HG03280 (cell line): ENCODE results near the gene VPS29.
A peak's percentile ranks its signal among the peaks of the same experiment; 100 is the strongest.
"Not testable (repeated sequence)": the region's sequence is repeated elsewhere in the genome, so short reads cannot be mapped to it uniquely, and the experiment has no call there.

Experiments
- ATAC-seq: cut with Tn5 transposase; IDR thresholded peaks from one replicate; pipeline ENCODE4 v1.9.1; 2021; ENCODE audit warnings: mild to moderate bottlenecking, moderate library complexity; ENCODE audit not compliant: unreplicated experiment

Gene VPS29

DNA sequence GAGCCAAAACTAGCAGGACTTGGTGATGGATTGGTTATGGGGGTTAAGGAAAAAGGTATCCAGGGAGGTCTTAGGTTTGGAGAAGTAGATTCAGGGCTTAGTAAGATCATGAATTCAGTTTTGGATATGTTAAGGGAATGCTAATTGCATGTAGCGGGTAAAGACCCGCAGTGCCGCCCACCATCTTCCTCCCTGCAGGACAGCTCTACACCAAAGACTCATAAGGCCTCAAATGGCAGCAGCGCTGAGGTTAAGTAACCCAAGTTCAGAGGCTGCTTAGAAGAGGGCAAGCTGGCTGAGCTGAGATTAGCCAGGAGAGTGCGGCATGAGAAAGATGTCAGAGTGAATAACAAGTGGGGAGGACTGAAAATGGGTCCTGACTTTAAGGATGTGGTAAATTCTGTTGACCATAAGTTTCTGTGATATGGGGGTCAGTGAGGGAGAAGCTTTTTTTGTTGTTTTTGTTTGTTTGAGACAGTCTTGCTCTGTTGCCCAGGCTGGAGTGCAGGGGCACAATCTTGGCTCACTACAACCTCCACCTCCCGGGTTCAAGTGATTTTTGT, 26.4 kb upstream of the VPS29 start:
- no peak for ATAC-seq

DNA sequence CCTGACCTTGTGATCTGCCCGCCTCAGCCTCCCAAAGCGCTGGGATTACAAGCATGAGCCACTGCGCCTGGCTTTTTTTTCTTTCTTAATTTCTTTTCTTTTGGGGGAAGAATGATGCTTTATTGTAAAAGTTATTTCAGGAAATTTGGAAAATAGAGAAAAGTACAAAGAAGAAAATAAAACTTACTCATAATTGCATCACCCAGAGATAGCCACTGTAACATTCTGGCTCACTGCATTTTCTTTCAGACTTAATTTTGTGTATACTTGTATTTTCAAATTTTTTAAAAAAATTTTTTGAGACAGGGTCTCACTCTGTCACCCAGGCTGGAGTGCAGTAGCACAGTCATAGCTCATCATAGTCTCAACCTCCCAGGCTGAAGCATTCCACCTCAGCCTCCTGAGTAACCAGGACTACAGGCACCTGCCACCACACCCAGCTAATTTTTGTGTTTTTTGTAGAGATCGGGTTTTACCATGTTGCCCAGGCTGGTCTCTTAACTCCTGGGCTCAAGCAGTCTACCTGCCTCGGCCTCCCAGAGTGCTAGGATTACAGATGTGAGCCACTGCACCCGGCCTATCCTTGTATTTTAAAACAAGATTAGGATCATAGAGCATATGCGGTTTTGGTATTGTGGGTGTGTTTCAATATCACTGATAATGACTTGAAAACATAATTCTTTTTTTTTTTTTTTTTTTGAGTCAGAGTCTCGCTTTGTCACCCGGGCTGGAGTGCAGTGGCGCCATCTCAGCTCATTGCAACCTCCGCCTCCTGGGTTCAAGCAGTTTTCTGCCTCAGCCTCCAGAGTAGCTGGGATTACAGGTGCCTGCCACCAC, 19.2 kb upstream of the VPS29 start:
- not testable (repeated sequence) for ATAC-seq

DNA sequence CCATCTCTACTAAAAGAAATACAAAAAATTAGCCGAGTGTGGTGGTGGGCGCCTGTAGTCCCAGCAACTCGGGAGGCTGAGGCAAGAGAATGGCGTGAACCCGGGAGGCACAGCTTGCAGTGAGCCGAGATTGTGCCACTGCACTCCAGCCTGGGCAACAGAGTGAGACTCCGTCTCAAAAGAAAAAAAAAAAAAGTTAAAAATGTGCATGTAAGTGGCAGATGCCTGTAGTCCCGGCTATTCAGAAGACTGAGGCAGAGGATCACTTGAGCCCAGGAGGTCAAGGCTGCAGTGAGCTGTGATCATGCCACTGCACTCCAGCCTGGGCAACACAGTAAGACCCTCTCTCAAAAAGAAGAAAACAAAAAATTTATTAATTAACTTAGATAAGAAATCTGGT, 16.1 kb upstream of the VPS29 start:
- not testable (repeated sequence) for ATAC-seq

DNA sequence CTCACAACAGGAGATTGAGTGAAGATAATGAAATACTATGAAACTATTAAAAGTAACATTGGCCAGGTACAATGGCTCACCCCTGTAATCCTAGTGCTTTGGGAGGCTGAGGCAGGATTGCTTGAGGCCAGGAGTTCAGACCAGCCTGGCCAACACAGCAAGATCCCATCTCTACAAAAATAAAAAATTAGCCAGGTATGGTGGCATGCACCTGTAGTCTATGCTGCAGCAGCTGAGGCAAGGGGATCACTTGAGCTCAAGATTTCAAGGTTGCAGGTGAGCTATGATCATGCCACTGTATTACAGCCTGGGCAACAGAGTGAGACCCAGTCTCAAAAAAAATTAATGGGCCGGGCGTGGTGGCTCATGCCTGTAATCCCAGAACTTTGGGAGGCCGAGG, 15.1 kb upstream of the VPS29 start:
- no peak for ATAC-seq

DNA sequence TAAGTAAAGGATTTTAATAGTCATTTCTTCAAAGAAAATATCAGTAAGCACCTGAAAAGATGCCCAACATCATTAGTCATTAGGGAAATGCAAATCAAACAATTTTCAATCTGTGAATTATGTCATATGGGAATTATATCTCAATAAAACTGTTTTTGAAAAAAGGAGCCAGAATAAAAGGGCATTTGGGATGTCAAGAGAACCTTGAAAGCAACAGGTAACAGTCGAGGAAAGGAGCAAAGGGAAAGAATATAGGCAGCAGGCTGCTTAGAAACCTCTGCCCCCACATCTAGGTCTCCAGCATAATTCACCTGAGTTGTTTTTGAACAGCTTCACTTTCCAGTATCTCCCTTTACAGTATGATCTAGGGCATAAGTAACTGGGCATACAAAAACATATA, 12.5 kb upstream of the VPS29 start:
- no peak for ATAC-seq

DNA sequence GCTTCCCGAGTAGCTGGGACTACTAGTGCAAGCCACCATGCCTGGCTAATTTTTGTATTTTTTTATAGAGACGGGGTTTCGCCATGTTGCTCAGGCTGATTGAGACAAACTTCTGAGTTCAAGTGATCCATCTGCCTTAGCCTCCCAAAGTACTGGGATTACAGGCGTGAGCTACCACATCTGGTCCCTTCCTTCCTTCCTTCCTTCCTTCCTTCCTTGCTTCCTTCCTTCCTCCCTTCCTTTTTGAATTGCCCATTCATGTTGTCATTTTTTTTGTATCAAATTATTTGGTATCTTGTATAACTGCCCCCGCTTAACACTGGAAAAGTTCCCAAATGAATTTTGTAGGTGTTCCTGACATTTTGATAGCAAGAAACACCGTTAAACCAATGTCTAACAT, 11.9 kb upstream of the VPS29 start:
- ATAC-seq, result no peak

DNA sequence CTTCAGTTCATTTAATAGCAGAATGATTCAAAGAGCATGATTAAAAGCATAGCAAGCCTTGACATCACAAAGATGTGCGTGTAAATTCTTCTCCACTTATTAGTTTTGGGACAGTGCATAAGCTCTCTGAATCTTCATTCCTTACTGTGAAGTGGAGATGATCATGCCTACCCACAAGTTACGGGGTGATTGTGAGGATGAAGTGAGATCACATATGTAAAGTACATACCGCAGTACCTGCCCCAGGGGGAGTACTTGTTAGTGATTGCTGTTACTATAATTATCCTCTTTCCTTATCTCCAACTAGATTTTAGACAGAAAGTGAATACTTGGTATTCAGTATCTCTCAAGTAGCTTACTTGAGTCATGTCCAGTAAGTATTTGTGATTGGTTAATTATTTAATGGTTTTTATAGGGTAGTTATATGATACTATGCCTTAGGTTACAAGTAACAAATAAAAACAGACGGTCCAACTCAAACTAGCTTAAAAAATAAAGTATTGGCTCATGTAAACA, 6.2 kb upstream of the VPS29 start:
- ATAC-seq, result no peak

DNA sequence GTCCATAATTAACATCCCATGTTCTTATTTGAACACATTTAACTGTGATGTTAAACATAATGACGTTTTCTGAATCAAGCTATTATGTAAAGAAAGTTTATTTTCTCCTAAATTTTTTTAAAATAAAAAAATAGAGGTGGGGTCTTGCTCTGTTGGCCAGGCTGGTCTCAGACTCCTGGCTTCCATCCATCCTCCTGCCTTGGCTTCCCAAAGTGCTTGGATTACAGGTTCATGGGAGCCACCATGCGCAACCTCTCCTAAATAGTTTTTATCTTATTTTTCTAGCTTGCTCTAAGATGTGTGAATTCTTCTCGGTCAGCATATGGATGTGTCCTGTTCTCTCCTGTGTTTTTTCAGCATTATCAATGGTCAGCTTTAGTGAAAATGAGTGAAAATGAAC, 3.4 kb upstream of the VPS29 start:
- ATAC-seq, result no peak

DNA sequence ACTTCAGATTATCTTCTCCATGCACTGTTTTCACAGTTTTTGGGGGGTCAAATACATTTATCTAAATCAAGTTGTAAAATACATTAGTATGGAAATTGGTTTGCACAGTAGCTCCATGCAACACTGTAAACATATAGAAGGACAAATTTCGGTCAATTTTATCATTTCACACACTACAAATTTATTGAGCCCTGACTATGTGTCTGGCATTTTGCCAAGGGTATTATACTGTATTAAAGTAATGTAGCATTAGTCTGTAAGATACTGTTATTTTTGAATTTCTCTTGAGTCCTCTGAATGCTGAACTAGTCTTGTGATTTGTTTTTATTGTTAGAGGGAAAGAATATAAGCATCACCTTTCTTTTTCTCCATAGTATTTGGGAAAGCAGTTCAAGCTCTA, 1.5 kb upstream of the VPS29 start:
- no peak for ATAC-seq

DNA sequence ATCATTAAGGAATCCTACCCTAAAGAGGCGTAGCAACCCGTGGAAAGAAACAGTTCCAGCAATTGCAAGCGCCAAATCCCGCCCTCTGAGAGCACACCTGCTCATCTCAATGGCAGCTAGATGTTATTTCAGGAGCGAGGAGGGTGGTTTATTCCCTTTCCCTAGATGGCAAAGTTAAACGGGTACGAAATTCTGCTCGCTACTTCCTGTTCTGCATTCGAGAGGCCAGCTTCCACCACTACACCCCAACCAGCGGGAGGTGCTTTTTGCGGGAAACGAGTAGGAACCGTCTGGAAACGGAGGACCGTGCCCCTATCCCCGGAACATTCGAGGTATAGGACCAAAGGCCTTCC, 536 bp downstream of the VPS29 start:
- ATAC-seq, result peak; percentile 10

DNA sequence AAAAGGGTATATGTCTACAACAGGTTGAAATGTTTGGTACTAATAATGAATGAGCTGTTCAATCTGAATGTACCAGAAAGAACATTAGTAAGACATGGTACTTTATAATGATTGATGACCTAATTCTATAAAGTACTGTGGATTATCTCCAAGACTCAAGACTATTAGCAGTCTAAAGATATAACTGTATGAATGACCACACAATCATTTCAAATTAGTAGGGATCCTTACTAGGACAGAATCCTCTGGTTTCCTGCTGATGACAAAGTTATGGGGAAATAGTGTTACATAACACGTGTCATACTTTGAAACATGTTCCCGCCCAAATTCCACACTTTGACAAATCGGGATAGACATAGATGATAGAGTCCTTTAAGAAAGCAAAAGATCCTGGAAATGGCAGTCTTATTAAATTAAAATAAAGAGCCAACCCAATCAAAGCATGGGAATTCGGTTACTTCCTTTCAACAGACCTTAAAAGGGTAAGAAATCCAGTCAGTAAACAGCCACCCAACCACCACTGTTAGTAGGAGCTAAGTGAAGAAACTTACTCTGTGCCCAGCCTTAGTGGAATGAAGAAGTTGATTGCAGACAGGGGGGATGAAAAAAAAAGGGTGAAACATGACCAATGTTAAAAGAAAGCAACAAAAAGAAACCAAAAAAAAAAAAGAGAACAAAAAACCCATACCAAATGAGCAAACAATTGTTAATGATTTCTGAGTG, 2.8 kb downstream of the VPS29 start:
- no peak for ATAC-seq

DNA sequence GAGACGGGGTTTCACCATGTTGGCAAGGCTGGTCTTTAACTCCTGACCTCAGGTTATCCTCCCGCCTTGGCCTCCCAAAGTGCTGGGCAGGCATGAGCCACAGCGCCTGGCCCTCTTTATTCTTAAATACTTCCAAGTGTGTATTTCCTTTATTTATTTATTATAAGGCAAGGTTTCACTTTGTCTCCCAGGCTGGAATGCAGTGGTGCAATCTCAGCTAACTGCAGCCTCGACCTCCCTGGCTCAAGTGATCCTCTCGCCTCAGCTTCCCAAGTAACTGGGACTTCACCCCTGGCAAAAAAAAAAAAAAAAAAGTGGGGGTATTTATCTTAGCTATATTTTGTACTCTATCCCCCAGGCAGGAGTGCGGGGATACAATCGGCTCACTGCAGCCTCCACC, 26.5 kb downstream of the VPS29 start:
- no peak for ATAC-seq

DNA sequence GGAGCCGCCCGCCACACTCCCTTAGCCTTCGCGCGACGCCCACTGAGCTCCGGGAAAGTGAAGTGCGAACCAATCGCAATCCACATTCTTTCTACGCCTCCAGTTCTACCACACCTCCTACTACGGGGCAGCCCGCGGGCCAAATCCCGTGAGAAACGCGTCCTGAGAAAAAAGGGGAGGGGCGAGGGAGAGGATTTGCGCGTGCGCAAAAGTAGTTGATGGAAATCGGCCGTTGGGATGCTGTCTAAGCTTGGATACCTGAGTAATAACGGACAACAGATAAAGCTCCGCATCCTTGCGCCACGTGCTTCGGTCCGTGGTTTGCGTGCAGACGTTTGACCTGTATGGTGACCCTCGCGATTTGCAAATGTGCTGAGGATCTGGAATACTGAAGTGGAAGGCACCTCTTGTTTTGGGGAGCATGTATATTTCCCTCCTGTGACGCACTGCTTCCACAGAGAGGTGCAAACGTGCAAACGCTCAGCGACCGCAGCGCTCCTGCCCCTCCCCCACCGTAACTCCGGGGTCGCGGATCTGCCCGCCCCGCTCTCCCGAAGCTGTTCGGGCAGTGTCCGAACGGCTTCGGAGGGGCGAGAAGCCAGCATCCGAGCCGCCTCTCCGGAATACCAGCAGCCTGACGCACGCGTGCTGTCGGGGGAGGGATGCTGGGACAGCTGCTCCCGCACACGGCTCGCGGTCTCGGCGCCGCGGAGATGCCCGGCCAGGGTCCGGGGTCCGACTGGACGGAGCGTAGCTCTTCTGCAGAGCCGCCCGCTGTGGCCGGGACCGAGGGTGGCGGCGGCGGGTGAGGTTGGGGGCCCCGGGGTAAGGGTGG, 33.5 kb downstream of the VPS29 start, which contains the start of the genes FAM216A and GPN3:
FAM216A (plus strand) TSS at position 632 of the 835 bp plus-strand sequence; CDS start at position 663, 31 bp downstream.
GPN3 (minus strand) TSS at position 44 of the 835 bp plus-strand sequence. CDS start 54 bp downstream, outside the sequence.
- ATAC-seq, result peak; percentile 77

DNA sequence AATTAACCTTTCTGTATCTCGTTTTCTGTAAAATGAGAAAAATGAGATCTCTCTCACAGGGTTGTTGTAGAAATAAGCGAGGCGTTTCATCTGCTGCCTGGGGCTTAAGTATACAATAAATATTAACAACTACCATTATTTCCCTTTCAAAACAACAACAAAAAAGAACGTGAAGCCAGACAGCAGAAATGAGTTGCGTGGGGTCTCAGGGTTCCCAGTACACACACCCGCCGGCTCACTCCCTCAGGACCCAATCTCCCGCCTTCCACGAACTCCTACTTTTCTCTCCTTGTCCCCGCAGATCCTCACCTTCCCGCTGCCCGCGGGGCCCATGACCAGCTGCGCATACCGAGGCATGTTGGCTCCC, 34.1 kb downstream of the VPS29 start:
- no peak for ATAC-seq

DNA sequence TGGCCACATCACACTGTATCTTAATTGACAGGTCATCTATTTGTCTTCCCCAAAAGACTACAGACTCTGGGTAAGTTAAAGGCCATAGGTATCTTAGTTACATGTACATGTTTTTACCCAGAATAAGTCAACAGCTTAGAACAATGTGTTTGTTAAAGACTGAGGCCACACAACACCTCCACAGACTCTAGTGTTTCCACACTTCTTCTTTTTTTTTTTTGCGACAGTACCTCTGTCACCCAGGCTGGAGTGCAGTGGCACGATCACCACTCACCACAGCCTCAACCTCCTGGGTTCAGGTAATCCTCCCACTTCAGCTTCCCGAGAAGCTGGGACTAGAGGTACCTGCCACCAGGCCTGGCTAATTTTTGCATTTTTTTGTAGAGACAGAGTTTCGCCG, 35.1 kb downstream of the VPS29 start:
- no peak for ATAC-seq

DNA sequence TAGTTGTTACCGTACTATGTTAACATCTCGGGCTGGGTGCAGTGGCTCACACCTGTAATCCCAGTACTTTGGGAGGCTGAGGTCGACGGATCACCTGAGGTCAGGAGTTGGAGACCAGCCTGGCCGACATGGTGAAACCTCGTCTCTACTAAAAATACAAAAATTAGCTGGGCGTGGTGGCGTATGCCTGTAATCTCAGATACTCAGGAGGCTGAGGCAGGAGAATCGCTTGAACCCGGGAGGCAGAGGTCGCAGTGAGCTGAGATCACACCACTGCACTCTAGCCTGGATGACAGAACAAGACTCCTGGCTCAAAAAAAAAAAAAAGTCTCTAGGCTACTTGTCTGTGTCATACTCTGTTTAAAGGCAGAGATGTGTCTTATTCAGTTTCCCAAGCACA, 36.1 kb downstream of the VPS29 start:
- not testable (repeated sequence) for ATAC-seq

DNA sequence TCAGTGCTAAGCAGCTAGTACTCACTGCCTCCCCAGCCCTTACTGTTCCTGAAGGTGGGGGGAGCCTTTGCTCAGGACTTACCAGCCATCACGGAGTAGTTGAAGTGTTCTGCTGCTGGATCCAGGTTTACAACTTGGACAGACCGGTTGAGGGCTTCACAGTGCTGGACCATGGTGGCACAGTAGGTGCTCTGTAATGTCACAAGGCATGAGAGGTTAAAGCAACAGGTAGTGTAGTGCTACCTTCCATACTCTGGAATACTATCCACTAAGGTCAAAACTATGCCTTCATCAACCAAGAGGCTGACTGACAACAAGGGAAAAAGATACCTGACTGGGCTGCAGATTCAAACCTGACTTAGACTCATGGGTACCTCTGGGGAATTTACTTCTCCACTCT, 36.9 kb downstream of the VPS29 start:
- ATAC-seq, result no peak

DNA sequence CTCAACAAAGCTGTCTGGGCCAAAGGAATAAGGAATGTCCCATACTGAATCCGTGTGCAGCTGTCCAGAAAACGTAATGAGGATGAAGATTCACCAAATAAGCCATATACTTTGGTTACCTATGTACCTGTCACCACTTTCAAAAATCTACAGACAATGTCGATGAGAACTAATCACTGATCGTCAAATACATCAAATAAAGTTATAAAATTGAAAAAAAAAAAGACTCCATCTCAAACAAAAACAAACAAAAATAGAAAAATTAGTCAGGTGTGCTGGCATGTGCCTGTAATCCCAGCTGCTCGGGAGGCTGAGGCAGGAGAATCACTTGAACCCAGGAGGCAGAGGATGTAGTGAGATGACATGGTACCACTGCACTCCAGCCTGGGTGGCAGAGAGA, 40.7 kb downstream of the VPS29 start:
- ATAC-seq, result not testable (repeated sequence)

DNA sequence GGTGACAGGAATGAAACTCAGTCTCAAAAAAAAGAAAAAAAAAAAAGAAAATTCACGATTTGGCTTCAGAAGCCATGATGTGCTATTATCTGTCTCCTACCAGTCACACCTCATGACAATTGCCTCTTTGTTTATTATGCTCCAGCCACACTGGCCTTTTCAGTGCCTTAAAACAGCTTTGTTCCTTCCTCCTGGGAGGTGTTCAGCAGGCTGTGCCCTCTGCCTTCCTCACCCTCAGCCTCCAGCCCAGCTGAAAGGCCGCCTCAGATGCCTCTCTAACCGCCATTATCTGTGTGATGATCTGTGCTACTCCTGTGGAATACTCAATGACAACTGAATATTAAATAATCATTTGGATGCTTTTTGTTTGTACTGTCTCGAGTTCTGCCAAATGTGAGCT, 43.2 kb downstream of the VPS29 start:
- ATAC-seq, result no peak

DNA sequence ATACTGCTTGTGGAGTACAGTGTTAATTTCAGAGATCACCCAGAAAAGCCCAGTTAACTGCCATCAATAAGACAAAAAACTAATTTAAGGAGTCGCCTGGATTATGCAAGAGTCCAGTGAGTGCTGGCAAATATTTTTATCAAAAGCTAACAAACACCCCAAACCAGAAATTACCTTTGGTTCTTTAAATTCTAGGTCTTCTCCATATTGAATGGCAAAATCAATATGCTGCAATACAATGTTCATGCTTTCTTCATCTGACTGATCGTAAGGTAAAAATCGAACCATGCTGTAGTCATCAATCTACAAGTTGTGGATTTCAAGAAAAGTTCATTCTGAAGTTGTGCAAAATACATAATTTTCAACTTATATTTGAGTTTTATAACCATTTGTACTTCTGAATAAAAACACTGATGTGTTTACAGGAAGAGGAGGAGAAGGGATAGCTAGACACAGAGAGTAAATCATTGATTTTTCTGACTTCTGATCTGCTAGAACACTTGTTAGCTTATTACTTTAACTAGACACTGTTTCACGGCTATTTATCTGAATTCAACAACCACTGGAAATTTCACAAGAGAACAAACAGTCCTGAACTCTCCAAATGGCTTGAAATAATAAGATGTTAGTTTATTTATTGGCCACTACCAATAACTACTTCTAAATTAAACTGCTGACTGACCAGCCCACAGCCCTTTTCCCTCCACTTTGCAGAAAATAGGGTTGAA, 48.2 kb downstream of the VPS29 start:
- no peak for ATAC-seq
